ENCODE measurements around the gene FARP2.
"Not testable (repeated sequence)": the region's sequence is repeated elsewhere in the genome, so short reads cannot be mapped to it uniquely, and the experiment has no call there.

Gene FARP2

DNA sequence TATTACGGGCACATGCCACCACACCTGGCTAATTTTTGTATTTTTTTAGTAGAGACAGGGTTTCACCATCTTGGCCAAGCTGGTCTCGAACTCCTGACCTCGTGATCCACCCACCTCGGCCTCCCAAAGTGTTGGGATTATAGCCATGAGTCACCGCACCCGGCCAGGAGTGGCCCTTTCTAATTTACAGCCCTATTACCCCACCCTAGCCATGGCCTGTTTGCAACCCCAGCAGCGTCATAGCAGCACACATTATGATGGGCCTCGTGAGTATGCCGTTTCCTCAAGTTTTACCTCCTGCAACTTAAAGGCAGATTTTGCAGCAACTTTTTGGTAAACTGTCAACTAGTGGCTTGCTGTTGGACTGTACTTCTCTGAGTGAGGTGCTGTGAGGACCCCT lies 97.8 kb downstream of the FARP2 start:
- not testable (repeated sequence) for DNase-seq (ENCODE audit: low read depth in 2 of 2)

DNA sequence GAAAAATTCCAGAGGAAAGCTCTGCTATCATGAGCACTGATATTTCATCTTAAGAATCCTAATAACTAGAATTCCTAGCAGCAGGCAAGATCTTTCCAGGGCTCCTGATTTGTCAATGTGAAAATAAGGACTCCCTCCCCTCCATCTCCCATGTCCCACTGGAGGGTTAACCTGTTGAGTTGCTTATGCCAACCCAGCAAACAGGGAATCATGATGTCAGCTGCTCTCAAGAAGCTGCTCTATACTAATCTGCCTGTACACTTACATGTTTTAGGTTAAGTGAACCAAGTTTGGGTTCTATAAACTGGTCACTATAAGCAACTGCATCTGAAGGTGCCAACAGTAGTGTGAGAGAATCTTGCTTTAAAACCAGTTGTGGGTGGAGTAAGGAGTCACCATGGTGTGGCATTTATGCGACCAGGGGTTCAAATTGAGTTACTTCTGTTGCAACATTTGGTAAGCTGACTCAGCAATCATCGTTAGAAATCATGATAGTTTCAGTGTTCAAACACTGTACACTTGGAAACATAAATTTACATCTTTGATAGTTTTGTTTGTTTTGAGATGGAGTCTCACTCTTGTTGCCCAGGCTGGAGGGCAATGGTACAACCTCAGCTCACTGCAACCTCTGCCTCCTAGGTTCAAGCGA lies 98.9 kb downstream of the FARP2 start:
- no peak for DNase-seq (ENCODE audit: low read depth in 2 of 2)

DNA sequence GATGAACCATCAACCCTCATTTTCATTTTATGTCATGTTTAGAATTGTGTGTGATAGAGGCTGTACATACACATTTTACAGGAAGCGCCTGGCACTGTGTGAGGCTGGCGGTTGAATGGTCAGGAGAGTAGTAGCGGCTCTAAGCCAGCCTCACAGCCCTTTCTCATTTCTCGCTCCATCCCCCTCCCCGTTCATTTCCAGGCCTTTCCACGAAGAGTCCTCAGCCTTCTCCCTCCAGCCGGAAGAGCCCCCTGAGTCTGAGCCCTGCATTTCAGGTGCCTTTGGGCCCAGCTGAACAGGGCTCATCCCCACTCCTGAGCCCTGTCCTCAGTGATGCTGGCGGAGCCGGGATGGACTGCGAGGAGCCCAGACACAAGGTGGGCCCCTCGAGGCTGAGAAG lies 100.5 kb downstream of the FARP2 start:
- DNase-seq (ENCODE audit: low read depth in 2 of 2) = no peak

DNA sequence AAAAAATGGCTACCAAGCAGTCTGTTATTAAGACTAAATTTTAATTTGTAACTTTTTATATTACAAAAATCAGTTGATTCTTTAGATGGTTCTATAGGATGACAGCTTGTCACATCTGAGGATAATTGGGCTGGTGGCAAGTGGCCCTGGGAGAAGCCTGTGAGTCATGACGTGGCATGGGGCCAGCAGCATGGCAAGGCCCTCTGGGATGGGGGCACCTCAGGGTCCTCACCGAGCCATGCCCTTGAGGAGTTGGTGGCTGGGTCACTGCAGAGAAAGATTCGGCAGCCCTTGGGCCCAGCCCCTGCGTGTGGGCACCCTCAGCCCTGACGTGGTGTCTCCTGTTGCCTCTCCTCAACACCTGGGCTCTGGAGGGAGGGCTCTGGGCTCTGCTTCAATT lies 102.6 kb downstream of the FARP2 start:
- DNase-seq (ENCODE audit: low read depth in 2 of 2) = no peak

DNA sequence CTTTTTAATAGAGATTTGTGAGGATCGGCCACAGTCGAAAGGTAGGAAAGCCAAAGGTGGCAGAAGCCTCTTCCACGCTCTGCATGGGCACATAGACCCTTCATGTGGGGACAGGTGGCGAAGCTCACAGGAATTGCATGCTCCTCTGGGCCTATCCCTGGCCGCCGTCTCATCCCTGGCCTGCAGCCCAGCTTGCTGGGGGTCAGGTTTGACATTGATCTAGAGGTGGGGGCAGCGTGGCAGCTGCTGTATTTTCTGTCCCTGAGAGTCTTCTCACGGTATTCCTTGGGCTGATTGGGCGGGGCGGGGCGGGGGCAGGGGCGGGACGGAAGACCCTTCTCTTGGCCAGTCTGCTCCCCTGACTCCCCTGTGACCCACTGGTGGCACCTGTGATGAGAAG lies 103.4 kb downstream of the FARP2 start:
- no peak for DNase-seq (ENCODE audit: low read depth in 2 of 2)

DNA sequence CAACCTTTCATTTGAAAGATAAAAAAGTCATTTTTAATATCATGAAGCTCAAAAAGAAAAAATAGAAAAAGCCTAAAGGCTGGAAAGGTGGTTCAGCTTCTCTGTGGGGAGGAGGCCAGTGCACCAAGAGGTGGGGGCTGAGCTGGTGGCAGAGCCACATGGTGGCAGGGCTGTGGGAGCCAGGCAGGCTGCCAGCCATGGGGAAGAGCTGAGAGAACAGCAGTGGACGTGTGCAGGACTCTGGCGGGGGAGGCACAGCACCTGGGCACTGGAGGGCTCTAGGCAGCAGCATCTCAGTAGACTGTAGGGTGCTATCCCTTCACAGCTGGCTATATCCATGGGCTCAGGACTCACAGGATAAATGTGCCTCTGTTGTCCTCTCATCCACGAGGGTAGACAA lies 104.5 kb downstream of the FARP2 start:
- no peak for DNase-seq (ENCODE audit: low read depth in 2 of 2)

DNA sequence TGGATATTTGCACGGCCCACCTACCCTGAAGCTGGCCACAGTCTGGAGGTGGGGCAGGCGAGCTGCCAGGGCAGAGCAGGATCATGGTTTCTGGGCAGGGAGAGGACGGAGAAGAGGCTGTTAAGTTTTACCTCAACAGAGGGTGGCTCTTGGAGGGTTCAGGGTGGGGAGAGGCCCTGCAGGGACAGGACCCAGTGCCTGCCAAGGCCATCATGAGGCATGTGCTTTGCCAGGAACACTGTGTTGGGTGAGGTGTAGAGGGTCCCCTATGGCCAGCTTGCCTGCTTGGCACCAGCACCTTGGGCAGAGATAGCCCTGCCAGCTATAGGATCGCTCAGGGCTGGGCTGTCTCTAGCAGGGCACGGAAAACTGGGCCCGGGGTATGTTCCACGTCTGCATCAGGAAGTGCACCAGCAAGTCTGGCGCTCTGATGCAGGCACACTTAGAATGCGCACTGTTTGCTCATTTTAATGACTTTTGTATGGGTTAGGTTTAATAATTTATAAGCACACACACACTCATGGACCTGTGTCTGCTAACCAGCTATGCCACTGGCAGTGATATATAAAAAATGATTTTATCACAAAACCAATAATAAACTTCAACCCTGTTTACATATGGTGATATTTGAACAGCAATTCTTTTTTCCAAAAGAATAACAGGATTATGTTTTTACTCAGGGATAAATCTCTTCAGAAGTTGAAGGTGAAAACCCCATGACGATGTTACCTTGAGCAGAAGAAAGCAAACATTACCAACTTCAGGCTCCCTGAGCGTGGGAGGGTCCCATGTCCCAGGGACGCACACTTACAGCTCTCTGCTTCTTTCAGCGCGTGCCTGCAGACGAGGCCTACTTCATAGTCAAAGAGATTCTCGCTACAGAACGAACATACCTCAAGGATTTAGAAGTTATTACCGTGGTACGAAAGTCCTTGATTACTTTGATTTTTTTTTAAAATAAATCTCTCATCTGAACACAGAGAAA lies 105.9 kb downstream of the FARP2 start:
- DNase-seq (ENCODE audit: low read depth in 2 of 2) = no peak

DNA sequence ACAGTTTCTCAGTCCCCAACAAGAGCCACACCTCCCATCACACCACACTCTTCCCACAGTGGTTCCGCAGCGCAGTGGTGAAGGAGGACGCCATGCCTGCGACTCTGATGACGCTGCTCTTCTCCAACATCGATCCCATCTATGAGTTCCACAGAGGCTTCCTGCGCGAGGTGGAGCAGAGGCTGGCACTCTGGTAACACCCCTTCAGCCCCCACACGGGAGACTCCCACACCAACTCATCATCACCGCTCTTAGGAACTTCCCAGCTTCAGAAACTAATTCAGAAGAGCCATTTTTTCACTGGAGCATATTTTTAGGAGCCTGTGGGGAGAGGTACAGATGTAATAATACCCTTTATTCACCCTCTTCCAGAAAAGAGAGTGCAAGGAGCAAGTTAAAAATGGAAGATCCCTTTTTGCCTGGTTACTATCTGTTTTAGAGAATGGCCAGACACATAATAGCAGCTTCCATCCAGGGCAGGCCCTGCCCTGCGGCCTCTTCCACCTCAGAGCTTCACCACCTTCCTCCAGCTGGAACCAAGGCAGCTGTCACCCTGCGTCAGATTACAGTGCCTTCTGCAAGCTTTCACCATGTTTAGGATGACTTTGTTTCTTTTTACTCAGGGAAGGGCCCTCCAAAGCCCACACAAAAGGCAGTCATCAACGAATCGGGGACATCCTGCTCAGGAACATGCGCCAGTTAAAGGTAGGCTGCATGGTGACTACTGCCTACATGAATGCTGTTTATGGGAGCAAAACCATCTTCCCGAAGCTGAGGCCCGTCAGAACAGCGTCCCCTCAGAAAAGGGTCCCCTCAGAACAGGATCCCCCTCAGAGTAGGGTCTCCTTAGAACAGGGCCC lies 107.4 kb downstream of the FARP2 start:
- no peak for DNase-seq (ENCODE audit: low read depth in 2 of 2)

DNA sequence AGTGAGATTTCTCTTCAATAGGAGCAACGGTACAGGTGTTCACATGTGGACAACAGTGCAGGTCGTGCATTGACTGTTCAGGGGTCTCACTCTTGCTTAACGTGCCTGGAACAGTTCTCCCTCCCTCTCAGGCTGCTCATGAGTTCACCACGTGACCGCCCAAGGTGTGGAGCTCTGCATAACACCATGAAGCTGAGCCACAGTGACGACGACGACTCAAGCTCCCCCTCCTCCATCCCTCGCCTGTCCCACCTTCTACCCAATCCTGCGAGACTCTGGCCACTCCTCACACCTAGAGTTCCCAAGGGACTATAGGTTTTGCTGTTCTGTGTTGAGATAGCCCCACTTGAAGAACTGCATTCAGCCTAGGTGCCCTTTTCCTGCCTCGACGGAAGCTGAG lies 109.5 kb downstream of the FARP2 start:
- DNase-seq (ENCODE audit: low read depth in 2 of 2) = no peak

DNA sequence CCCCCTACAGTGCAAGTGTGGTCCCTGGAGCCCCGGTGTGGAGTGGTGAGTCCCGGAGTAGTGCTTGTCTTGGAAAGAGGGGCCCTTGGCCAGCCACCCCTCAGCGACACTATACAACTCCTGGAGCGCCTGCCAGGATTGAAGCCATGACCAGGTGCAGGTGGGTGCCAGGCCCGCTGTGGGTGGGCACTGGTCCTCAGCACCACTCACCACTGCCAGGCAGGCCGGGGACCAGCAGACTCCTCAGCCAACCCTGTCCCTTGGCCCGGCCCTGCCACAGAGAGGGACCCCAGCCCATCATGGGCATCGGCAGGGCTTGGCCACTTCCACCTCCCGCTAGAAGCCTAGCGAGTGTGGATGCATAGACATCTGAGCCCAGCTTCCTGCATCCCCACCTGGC lies 110.1 kb downstream of the FARP2 start:
- DNase-seq (ENCODE audit: low read depth in 2 of 2) = no peak

DNA sequence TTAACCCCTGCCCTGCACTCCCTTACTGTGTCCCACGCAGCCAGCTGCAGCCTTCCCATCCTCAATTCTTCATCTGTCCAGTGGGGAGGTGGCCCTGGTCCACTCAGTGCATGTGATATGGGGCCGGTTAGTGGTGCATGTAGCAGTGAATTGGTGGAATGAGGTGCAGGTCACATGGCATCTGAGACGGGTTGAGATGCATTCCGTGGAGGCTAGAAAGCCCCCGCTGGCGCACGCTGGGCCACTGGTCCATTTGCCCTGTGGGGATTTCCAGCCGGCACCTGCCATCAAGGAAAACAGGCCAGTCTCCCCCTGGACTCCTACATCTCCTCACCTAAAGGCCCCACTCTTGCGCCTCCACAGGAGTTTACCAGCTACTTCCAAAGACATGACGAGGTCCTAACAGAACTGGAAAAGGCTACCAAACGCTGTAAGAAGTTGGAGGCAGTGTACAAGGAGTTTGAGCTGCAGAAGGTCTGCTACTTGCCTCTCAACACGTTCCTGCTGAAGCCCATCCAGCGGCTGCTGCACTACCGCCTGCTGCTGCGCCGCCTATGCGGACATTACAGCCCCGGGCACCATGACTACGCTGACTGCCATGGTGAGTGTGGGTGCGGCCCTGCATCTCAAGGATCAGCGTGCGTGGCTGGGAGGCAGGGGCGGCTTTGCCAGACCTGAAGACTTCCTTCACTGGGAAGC lies 111.8 kb downstream of the FARP2 start:
- no peak for DNase-seq (ENCODE audit: low read depth in 2 of 2)

DNA sequence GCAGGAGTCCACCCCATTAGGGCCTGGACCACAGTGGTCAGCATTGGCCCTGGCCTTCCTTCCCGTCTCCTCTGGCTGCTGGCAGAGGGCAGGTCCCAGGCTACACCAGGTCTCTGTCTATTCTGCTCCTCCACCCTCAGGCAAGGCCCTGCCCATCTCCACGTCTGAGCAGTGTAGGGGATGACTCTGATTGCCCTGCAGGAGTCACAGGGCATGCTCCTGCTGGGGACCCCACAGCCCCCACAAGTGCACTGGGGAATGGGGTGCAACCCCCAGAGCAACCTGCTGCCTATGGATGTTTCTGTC lies 112.3 kb downstream of the FARP2 start:
- DNase-seq (ENCODE audit: low read depth in 2 of 2) = no peak

DNA sequence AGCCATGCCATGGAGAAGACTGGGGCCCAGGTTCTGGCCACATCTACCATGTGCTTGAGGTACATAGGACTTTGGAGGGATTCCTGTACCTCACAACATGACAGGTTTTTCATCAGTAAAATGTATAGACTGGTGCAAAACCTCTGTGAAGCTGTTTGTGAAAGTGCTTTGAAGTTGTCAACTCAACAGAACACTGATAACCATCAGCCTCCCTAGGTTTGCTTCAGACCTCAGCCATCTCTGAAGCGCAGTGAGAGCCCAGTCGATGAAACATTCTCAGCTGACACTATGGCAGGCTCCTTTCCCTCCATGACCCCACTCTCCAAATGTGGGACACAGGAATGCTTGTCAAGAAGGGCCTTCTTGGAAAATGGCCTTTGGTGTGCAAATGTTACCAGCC lies 113.7 kb downstream of the FARP2 start:
- no peak for DNase-seq (ENCODE audit: low read depth in 2 of 2)

DNA sequence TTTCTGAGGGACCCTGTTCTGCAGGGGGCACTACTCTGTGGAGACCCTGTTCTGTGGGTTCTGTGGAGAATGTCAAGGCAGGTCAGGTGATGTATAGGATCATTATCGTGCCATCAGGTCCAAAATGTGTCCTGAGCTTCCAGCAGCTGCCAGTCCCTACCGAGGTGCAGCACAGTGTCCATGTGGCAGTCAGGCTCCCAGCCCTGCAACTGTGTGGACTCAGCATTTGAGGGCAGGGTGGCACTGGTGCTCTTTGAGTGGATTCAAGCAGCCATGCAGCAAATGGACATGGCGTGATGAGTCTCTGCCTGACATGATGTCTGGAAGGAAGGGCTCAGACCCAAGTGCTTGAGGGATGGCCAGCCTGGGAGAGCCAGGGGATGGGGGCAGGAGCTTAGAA lies 117.3 kb downstream of the FARP2 start:
- DNase-seq (ENCODE audit: low read depth in 2 of 2) = no peak

DNA sequence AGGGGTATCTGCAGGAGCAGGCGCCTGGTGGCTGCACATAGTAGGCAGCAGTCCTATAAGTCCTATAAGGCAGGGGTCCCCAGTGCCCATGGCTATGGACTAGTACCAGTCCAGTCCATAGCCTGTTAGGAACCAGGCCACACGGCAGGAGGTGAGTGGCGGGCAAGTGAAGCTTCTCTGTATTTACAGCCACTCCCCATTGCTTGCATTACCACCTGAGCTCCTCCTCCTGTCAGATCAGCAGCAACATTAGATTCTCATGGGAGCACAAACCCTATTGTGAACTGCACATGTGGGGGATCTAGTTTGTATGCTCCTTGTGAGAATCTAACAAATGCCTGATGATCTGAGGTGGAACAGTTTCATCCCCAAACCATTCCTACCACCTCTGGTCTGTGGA lies 119.2 kb downstream of the FARP2 start:
- no peak for DNase-seq (ENCODE audit: low read depth in 2 of 2)

DNA sequence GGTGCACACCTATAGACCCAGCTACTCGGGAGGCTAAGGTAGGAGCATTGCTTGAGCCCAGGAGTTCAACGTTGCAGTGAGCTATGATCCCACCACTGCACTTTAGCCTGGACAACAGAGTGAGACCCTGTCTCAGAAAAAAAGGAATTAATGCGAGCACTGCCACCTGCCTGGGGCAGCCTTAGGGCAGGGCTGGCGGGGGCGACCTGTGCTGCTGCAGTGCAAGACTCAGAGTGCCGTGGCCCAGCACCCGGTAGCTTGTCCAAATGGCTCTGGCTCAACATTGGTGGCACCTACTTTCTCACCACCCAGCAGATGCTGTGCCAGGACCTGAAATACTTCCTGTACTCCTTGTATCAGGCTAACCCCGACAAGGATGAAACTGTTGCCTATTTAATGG lies 122.1 kb downstream of the FARP2 start:
- no peak for DNase-seq (ENCODE audit: low read depth in 2 of 2)

DNA sequence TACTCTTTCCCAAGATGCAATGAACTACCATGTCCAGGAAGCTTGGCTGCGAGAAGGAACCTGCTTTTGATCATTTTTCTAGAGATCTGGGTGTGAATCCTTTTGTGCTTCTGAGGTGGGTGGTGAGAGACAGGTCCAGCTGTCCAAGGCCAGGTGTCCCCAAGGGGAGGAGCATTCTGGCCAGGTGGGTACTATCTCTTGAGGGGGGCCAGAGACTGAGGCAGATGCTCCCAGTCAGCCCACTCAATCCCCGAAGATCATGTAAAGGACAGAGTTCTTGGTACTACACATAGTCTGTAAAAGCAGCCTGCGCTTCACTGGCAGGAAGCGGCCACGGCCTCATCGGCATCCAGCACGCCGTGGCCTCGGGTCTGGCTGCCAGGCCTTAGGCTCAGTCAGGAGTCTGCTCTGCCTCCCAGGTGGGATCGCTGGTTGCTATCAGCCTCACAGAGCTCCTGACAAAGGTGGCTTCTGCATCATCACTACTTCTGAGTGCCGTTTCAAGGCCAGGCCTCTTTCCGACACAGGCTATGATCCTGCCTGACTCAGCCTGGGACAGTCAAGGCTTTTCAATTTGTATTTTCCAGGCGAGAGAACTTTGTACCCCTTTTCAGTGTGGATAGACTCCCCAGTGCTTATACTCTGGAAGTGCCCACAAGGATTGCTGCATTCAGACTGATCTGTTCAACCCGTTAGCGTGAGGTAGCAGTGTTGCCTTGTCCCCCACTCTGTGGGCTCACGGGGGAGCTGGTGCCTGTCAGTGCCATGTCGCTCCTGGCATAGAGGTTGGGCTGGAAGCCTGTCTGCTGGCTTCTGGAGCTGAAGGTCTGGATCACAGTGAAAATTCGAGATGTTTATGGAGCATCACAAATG lies 123.2 kb downstream of the FARP2 start:
- DNase-seq (ENCODE audit: low read depth in 2 of 2) = no peak

DNA sequence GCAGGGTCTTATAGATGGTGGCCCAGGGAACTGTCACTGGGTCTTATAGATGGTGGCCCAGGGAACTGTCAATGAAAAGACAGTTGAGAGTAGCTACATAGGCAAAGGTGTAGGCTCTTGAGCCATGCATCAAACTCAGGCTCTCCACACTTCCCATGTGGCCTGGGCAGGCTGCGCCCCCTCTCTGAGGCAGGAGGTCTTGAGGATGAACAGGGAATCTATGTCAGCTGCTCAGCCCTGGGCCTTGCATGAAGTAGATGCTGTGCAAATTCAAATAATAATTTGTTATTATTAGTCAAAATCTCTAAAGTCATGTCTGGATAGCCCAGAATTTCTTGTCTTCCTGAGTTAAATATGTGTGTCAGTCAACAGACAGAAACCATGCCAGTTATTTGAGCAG lies 125.6 kb downstream of the FARP2 start:
- no peak for DNase-seq (ENCODE audit: low read depth in 2 of 2)

DNA sequence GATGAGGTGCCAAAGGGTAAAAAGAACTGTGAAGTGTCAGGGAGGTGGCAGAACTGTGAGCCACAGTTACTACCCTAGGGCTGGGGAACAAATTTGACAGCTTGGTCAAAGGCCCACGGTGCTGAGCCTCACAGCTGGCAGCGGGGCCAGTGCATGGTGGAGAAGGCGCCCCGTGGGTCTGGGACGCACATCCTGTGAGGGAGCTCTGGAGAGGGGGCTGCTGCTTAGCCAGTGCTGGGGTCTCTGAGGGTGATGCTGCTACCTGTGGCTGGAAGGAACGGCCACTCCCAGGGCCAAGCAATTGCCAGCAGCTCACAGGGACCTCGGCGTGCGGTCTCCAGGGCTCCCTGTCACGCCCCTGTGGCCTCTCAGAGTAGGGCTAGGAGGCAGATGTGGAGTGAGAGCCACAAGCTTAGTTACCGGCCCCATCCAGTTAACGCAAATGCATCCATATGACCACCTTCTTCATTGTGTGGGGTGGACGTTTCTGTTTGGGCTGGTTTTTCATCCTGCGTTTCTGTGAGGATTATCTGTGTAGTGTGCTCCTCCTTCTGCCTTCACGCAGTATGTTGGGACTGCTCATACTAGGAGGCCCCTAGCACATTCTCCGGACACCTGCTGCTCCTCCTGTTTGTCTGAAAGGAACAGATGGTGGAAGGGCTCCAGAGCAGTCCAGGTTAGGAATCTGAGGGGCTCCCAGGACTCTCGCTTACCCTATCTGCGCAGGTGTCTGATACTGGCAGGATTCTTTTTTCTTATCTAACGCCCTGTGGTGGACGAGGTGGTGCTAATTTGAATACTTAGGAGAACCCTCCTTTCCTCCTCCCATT lies 126.3 kb downstream of the FARP2 start:
- DNase-seq (ENCODE audit: low read depth in 2 of 2) = no peak

DNA sequence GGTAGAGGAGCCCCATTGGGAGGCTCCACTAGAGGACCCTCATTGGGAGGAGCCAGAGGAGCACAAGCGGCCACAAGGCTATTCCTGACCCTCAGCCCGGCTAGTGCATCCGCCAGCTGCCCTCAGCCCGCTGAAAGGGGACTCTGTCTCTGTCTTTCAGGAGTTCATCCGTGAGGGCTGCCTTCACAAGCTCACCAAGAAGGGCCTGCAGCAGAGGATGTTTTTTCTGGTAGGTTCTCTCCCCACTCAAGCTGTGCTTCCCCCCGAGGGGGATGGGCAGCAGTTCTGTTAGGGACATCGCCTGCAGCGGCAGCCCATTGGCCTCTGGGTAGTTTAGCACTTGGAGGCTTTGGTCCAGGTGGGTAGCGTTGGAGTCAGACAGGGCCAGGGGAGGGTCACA lies 127.2 kb downstream of the FARP2 start:
- DNase-seq (ENCODE audit: low read depth in 2 of 2) = no peak
